GM12873 (cell line): ENCODE results near the gene ZKSCAN2.

ENCODE experiments used
- CTCF ChIP-seq: IDR thresholded peaks from 2 replicates; pipeline ENCODE4 v1.5.1; 2012; ENCODE audit warnings: low read depth, mild to moderate bottlenecking, moderate library complexity, low read length, control low read depth; ENCODE audit not compliant: insufficient read depth; ENCODE audit errors: missing control alignments

Gene ZKSCAN2

GRCh38 chr16:25271421-25271820 is 13.8 kb upstream of the ZKSCAN2 start:
- TF ChIP-seq CTCF: no peak

DNA sequence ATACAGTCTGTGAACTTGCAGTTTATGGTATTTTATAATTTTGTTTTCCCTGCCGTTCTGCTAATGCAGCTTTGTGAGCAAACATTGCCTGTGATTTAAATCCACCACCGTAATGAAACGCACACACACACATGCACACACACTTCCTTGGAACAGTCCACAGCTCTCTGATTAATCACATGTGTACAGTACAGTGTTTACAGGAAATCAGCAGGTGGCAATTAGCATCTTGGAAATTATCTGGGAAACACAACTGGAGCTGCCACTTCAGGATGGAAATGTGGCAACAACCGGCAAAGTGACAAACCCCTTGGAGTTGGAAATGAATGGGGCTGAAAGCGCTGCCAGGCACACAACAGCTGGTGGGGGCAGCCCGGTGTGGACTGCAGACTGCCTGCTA is 12.9 kb upstream of the ZKSCAN2 start:
- TF ChIP-seq CTCF: no peak

GRCh38 chr16:25269879-25270278 is 12.2 kb upstream of the ZKSCAN2 start:
- no peak for TF ChIP-seq CTCF

DNA sequence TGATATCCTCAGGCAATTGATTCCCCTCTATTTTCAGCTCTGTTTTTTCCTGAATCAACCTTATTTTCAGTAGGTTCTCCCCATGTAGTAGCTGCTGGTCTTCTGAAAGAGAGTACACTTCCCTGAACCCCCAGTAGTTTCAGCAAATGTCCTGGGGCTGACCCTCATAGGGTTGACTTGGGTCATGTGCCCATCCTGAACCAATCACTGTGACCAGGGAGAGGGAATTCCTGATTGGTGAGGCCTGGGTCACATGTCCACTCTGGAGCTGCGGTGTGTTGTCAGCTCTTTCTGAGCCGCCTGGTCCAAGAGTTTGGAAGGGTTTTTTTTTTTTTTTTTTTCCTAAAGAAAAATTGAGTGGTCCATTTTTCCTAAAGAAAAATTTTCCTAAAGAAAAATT is 8.3 kb upstream of the ZKSCAN2 start:
- no peak for TF ChIP-seq CTCF

DNA sequence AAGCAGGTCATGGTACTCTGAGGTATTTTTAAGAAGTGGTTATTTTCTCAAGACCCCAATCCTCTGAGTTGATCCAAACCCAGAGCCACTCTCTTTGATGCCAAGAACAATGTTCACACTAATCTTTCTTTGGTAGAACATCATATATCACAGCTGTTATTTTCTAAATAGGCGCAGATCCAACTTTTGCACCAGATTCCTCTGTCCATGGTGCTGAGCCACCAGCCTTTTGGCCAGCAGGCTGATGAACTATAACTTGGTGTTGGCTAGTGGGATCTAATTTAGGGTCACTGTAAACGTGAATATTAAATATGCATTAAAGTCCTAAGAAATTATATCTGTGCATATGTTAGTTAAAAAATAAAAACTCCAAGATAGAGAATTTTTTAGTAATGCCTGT is 7.0 kb upstream of the ZKSCAN2 start:
- no peak for TF ChIP-seq CTCF

DNA sequence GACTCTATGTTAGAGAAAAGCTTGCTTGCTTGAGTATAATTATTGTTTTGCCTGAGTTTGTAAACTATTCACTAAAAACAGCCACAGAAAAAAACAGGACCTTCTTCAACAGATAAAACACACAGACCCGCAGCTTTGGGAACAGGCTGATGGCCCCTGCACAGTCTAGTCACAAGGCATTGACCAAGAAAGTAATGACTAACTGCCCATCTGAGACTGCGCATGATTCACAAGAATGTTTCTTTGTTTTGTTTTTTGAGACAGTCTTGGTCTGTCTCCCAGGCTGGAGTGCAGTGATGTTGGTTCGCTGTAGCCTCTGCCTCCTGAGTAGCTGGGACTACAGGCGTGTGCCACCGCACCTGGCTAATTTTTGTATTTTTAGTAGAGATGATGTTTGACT is 2.8 kb upstream of the ZKSCAN2 start:
- TF ChIP-seq CTCF: no peak

- TF ChIP-seq CTCF: no peak
Observed at GRCh38 chr16:25258861-25259179, 1.2 kb upstream of the ZKSCAN2 start.

DNA sequence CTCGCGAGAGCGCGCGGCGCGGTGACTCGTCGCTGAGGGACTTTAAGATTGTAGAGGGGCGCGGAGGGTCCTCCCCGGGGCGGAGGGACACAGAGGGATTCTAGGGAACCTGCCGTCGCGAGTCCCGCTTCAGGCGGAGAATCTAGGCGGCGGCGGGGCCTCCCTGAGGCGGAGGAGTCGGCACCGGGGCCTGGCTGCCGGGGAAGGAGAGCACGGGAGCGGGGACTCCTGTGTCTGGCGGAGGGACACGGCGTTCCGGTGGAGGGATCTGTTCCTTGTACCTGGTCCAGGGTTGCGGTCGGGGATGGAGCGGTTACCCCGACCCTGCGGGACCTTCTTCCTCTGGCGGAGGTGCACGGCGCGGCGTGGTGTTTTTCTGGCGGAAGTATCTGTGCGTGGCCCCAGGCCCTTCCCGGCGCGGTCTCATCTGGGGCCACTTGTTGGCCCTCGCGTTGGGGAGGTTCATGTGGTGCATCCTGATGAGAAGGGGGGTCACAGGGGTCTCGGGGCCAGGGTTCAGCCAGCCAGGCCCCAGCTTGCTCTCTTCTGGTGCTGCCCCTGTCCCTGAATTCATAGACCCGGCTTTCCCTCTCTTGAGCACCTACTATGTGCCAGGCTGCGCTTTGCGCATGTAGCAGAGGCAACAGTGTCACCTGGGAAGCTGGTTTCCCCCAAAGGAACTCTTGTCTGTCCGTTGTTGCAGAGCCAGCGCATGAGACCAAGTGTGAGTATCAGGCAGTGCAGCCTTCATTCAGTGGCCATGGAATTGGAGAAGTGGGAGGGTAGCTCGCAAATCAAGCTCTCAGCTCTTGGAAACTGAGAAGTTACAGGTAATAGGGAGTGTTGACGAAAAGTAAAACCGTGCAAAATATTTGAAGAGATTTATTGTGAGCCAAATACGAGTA is 563 bp upstream of the ZKSCAN2 start:
- TF ChIP-seq CTCF: no peak
